ENCODE results near the gene USP34. TPM values are rescaled to one million over a fixed set of nuclear protein-coding genes. Genes with fewer than 3 reads are reported as not detected.
"Not testable (repeated sequence)": the region's sequence is repeated elsewhere in the genome, so short reads cannot be mapped to it uniquely, and the experiment has no call there.

Gene USP34
- total RNA-seq, 1 donor: 159 TPM

- no peaks in the 10 kb centered on the region for H3K9me3 ChIP-seq (ENCODE audit: low read depth, low read length)
- H3K27me3 ChIP-seq (ENCODE audit: insufficient read depth, low read length): no peaks in the 10 kb centered on the region
- peaks cover 12% of the 10 kb centered on the region for H3K4me1 ChIP-seq (ENCODE audit: insufficient read depth, low read length)
- H3K4me3 ChIP-seq (ENCODE audit: low read length): no peak overlapping the region
These were observed 321.8 kb downstream of the USP34 start for GRCh38 chr2:61149074-61149473.

GRCh38 chr2:61148091-61148490 is 322.8 kb downstream of the USP34 start:
- H3K9me3 ChIP-seq (ENCODE audit: low read depth, low read length); H3K27me3 ChIP-seq (ENCODE audit: insufficient read depth, low read length); H3K4me3 ChIP-seq (ENCODE audit: low read length): not testable (repeated sequence)
- H3K4me1 ChIP-seq (ENCODE audit: insufficient read depth, low read length): peaks cover 12% of the 10 kb centered on the region

- Histone ChIP-seq H3K4me3 (ENCODE audit: low read length) (no peak overlapping the region), H3K9me3 (ENCODE audit: low read depth, low read length) (no peaks in the 10 kb centered on the region), H3K27me3 (ENCODE audit: insufficient read depth, low read length) (no peaks in the 10 kb centered on the region), H3K4me1 (ENCODE audit: insufficient read depth, low read length) (peaks cover 12% of the 10 kb centered on the region)
These were observed 324.9 kb downstream of the USP34 start for GRCh38 chr2:61145990-61146389.

- Histone ChIP-seq H3K4me3 (ENCODE audit: low read length) (peak overlapping the region; percentile 68), H3K9me3 (ENCODE audit: low read depth, low read length) (no peaks in the 10 kb centered on the region), H3K27me3 (ENCODE audit: insufficient read depth, low read length) (no peaks in the 10 kb centered on the region), H3K4me1 (ENCODE audit: insufficient read depth, low read length) (peaks cover 12% of the 10 kb centered on the region)
These were observed 326.1 kb downstream of the USP34 start for GRCh38 chr2:61144697-61145268.

GRCh38 chr2:61141151-61141550 is 329.7 kb downstream of the USP34 start:
- H3K27me3 ChIP-seq (ENCODE audit: insufficient read depth, low read length): no peaks in the 10 kb centered on the region
- peaks cover 12% of the 10 kb centered on the region for H3K4me1 ChIP-seq (ENCODE audit: insufficient read depth, low read length)
- no peaks in the 10 kb centered on the region for H3K9me3 ChIP-seq (ENCODE audit: low read depth, low read length)
- no peak overlapping the region for H3K4me3 ChIP-seq (ENCODE audit: low read length)

GRCh38 chr2:61138859-61139258 is 332.0 kb downstream of the USP34 start:
- Histone ChIP-seq H3K9me3 (ENCODE audit: low read depth, low read length) (no peaks in the 10 kb centered on the region), H3K4me1 (ENCODE audit: insufficient read depth, low read length) (no peaks in the 10 kb centered on the region)

More at GRCh38 chr2:61138859-61139258, 332.0 kb downstream of the USP34 start:
- Histone ChIP-seq H3K27me3 (ENCODE audit: insufficient read depth, low read length) (no peaks in the 10 kb centered on the region), H3K4me3 (ENCODE audit: low read length) (no peak overlapping the region)

Other genes with a start within 250 kb of the USP34 start
- 111 TPM for gene XPO1, start 67.3 kb upstream of the USP34 start, total RNA-seq

Measured in mononuclear cell (primary cell).